GM15510 (cell line): ENCODE results near the gene PACS2.

ENCODE experiments used
- POLR2A ChIP-seq: IDR thresholded peaks from 3 replicates; pipeline ENCODE4 v1.6.1; 2011; ENCODE audit warnings: borderline replicate concordance; ENCODE audit not compliant: insufficient read length; ENCODE audit errors: extremely low read depth

The PACS2 gene

GRCh38 chr14:105333613-105334364 lies 19.2 kb downstream of the PACS2 start:
- TF ChIP-seq POLR2A, result no peak

GRCh38 chr14:105334383-105335230 lies 20.1 kb downstream of the PACS2 start:
- TF ChIP-seq POLR2A, result no peak

GRCh38 chr14:105335735-105336476 lies 21.4 kb downstream of the PACS2 start:
- TF ChIP-seq POLR2A, result no peak

GRCh38 chr14:105336477-105337287 lies 22.1 kb downstream of the PACS2 start:
- TF ChIP-seq POLR2A, result no peak

GRCh38 chr14:105337433-105337832 lies 22.9 kb downstream of the PACS2 start:
- TF ChIP-seq POLR2A, result no peak

GRCh38 chr14:105337966-105338741 lies 23.6 kb downstream of the PACS2 start:
- TF ChIP-seq POLR2A, result no peak

- TF ChIP-seq POLR2A, result no peak
These were observed 26.5 kb downstream of the PACS2 start for GRCh38 chr14:105340821-105341733.

- TF ChIP-seq POLR2A, result no peak
These were observed 28.6 kb downstream of the PACS2 start for GRCh38 chr14:105343194-105343593.

- TF ChIP-seq POLR2A, result no peak
These were observed 31.6 kb downstream of the PACS2 start for GRCh38 chr14:105346200-105346533.

GRCh38 chr14:105346876-105347586 lies 32.5 kb downstream of the PACS2 start:
- TF ChIP-seq POLR2A, result no peak

GRCh38 chr14:105347587-105347968 lies 33.0 kb downstream of the PACS2 start:
- no peak for TF ChIP-seq POLR2A

GRCh38 chr14:105348169-105348944 lies 33.8 kb downstream of the PACS2 start:
- TF ChIP-seq POLR2A, result no peak
